ENCODE data around the gene ATP11A. TPM values are rescaled to one million over a fixed set of nuclear protein-coding genes. Genes with fewer than 3 reads are reported as not detected.

ATP11A gene
- total and polyA plus RNA-seq, 10 of the 15 experiments (the other 5 are each of a cell fraction or from before 2014, with no cell fraction given): 1.4 to 69.6 (median 14.4) TPM

GRCh38 chr13:112880221-112880641 lies 190.4 kb downstream of the ATP11A start:
- ATAC-seq: no peak
- no peak for FAIRE-seq
- POLR2A ChIA-PET: no interaction called here
- intact Hi-C loops (cut with micrococcal nuclease; ENCODE audit: unreplicated experiment): no loop called here
- RAD21 ChIA-PET (ENCODE audit: unreplicated experiment): no interaction called here
- Histone ChIP-seq H3K36me3 (ENCODE audit: control insufficient read depth in 2 of 2, insufficient read depth in 2 of 2, low read length in 1 of 2) (peaks cover 3 to 4% of the 10 kb centered on the region in 2 experiments; a peak in 3 of 4 replicates), H2AFZ (ENCODE audit: control insufficient read depth, low read depth, low read length) (no peak overlapping the region), H3K4me3 (no peak overlapping the region), H3K9me3 (replicated peaks; ENCODE audit: control insufficient read depth, insufficient read depth, low read length) (no peaks in the 10 kb centered on the region), H3K4me1 (ENCODE audit: control insufficient read depth, insufficient read depth, low read length) (no peaks in the 10 kb centered on the region), H4K20me1 (ENCODE audit: control insufficient read depth, insufficient read depth) (no peaks in the 10 kb centered on the region), H3K79me2 (ENCODE audit: control insufficient read depth, insufficient read depth, low read length) (no peaks in the 10 kb centered on the region), H3K27me3 (replicated peaks in 1 of 2; ENCODE audit: control insufficient read depth in 2 of 2, insufficient read depth in 2 of 2, low read length in 1 of 2) (no peaks in the 10 kb centered on the region), H3K27ac (ENCODE audit: control insufficient read depth, insufficient read depth) (no peak overlapping the region), H3K4me2 (ENCODE audit: control insufficient read depth, insufficient read depth) (no peak overlapping the region), H3K9ac (ENCODE audit: control insufficient read depth, insufficient read depth, low read length) (no peak overlapping the region)
- no TSS peak for BruUV-seq (replicated peaks)
- no peak for DNase-seq (ENCODE audit: low read depth, low spot score)
- SMC1A ChIA-PET (ENCODE audit: uncharacterized antibody, unreplicated experiment): no interaction called here
- in situ Hi-C loops (cut with MboI): no loop called here
- CTCF ChIA-PET: no interaction called here
- 90% methylated on average over 20 of the region's 22 CpGs for WGBS (ENCODE audit: insufficient coverage, insufficient replicate concordance, low lambda C conversion rate, missing lambda C conversion rate)
- TF ChIP-seq GABPA (IDR thresholded peaks at IDR 0.05; ENCODE audit: low read depth): no peak
- TF ChIP-seq NFYB (IDR thresholded peaks at IDR 0.05; ENCODE audit: insufficient read depth, low read depth, low read length): no peak
- no peak for TF ChIP-seq KDM1A (IDR thresholded peaks at IDR 0.05; ENCODE audit: borderline replicate concordance)
- TF ChIP-seq CHD1 (IDR thresholded peaks at IDR 0.05; ENCODE audit: low read depth, low read length): no peak
- no peak for TF ChIP-seq FOS (IDR thresholded peaks at IDR 0.05; ENCODE audit: borderline replicate concordance, extremely low read depth, insufficient read length)
- no peak for TF ChIP-seq TCF12 (IDR thresholded peaks at IDR 0.05; ENCODE audit: low read depth, low read length)
- no peak for TF ChIP-seq JUNB (IDR thresholded peaks at IDR 0.05)
- TF ChIP-seq, protein P1, sequence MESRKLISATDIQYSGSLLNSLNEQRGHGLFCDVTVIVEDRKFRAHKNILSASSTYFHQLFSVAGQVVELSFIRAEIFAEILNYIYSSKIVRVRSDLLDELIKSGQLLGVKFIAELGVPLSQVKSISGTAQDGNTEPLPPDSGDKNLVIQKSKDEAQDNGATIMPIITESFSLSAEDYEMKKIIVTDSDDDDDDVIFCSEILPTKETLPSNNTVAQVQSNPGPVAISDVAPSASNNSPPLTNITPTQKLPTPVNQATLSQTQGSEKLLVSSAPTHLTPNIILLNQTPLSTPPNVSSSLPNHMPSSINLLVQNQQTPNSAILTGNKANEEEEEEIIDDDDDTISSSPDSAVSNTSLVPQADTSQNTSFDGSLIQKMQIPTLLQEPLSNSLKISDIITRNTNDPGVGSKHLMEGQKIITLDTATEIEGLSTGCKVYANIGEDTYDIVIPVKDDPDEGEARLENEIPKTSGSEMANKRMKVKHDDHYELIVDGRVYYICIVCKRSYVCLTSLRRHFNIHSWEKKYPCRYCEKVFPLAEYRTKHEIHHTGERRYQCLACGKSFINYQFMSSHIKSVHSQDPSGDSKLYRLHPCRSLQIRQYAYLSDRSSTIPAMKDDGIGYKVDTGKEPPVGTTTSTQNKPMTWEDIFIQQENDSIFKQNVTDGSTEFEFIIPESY (IDR thresholded peaks at IDR 0.05): no peak
- no peak for TF ChIP-seq MYB (IDR thresholded peaks at IDR 0.05; ENCODE audit: borderline replicate concordance, low read depth, low read length)
- TF ChIP-seq SMAD5 (IDR thresholded peaks at IDR 0.05; ENCODE audit: low read depth): no peak
- TF ChIP-seq SKIL (IDR thresholded peaks at IDR 0.05; ENCODE audit: low read depth, poor library complexity, severe bottlenecking): no peak
- TF ChIP-seq, protein P2, sequence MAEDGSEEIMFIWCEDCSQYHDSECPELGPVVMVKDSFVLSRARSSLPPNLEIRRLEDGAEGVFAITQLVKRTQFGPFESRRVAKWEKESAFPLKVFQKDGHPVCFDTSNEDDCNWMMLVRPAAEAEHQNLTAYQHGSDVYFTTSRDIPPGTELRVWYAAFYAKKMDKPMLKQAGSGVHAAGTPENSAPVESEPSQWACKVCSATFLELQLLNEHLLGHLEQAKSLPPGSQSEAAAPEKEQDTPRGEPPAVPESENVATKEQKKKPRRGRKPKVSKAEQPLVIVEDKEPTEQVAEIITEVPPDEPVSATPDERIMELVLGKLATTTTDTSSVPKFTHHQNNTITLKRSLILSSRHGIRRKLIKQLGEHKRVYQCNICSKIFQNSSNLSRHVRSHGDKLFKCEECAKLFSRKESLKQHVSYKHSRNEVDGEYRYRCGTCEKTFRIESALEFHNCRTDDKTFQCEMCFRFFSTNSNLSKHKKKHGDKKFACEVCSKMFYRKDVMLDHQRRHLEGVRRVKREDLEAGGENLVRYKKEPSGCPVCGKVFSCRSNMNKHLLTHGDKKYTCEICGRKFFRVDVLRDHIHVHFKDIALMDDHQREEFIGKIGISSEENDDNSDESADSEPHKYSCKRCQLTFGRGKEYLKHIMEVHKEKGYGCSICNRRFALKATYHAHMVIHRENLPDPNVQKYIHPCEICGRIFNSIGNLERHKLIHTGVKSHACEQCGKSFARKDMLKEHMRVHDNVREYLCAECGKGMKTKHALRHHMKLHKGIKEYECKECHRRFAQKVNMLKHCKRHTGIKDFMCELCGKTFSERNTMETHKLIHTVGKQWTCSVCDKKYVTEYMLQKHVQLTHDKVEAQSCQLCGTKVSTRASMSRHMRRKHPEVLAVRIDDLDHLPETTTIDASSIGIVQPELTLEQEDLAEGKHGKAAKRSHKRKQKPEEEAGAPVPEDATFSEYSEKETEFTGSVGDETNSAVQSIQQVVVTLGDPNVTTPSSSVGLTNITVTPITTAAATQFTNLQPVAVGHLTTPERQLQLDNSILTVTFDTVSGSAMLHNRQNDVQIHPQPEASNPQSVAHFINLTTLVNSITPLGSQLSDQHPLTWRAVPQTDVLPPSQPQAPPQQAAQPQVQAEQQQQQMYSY (CRISPR knock-in tag; IDR thresholded peaks at IDR 0.05): no peak
- TF ChIP-seq YY1 (IDR thresholded peaks at IDR 0.05; ENCODE audit: low read depth, low read length): no peak
- TF ChIP-seq MXI1 (IDR thresholded peaks at IDR 0.05; ENCODE audit: low read depth, low read length): no peak
- no peak for TF ChIP-seq IRF3 (IDR thresholded peaks at IDR 0.05)
- TF ChIP-seq, protein P3, sequence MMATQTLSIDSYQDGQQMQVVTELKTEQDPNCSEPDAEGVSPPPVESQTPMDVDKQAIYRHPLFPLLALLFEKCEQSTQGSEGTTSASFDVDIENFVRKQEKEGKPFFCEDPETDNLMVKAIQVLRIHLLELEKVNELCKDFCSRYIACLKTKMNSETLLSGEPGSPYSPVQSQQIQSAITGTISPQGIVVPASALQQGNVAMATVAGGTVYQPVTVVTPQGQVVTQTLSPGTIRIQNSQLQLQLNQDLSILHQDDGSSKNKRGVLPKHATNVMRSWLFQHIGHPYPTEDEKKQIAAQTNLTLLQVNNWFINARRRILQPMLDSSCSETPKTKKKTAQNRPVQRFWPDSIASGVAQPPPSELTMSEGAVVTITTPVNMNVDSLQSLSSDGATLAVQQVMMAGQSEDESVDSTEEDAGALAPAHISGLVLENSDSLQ (IDR thresholded peaks at IDR 0.05): no peak

Measured in GM12878 (cell line).